Medulla oblongata (tissue), 1 donor: ENCODE results near the gene PRTG.
"Not testable (repeated sequence)": the region's sequence is repeated elsewhere in the genome, so short reads cannot be mapped to it uniquely, and the experiment has no call there.

Experiments used
- DNase-seq: peaks from one replicate; pipeline ENCODE4 v3.0.0-alpha.2; 2015; ENCODE audit errors: extremely low spot score

Gene PRTG

GRCh38 chr15:55743729-55744655 lies 1.0 kb upstream of the PRTG start:
- peak; percentile 13 for DNase-seq

DNA sequence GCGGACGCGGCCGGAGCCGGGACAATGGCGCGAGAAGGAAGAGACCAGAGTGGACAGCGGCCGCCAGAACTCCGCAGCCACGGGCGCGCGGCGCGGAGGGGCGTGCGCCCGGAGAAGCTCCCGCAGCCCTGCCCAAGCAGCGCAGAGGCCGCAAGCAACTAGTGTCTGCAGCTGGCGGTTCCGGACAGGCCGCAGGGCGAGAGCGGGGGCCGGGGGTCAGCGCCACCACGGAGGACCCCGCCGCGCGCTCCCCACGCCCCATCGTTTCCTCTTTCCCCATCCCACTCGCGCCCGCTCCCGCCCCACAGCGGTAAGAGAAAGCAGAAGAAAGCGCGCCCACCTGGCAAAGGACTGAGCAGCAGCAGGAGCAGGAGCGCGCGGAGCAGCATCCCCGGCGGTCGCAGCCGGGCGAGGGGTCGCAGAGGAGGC lies 440 bp downstream of the PRTG start:
- peak; percentile 25 for DNase-seq

DNA sequence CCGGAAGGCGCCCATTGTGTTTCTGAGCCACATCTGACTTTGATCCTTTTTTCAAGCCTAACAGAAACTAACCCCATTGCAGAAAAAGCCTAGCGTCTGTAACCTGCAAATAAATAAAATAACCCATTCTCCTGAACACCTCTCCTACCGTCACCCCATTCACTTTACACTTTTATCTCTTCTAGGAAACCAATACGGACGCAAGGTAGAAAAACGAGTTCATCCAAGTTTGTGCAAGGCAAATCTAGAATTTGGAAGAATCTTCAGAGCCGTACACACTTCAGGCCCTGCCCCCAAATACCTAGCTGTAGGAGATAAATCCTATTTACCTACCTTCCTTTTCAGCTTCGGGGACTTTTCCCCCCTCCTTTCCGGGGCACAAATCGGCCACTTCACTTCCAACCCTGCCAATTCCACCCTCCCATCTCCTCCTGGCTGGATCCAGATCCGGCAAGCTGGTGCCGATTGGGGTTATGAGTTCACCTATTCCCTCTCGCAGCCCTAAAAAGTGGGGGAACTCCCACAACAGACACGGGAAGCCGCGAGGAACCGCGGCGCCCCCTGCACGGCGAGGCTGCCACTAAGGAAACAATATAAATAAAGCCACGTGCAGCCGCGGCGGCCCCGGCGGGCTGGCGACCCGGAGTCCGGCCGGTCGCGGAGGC lies 987 bp downstream of the PRTG start:
- DNase-seq = peak; percentile 48

GRCh38 chr15:55740981-55741832 lies 1.7 kb downstream of the PRTG start:
- DNase-seq = no peak

GRCh38 chr15:55740359-55740878 lies 2.5 kb downstream of the PRTG start:
- no peak for DNase-seq

GRCh38 chr15:55739641-55740040 lies 3.3 kb downstream of the PRTG start:
- no peak for DNase-seq

DNA sequence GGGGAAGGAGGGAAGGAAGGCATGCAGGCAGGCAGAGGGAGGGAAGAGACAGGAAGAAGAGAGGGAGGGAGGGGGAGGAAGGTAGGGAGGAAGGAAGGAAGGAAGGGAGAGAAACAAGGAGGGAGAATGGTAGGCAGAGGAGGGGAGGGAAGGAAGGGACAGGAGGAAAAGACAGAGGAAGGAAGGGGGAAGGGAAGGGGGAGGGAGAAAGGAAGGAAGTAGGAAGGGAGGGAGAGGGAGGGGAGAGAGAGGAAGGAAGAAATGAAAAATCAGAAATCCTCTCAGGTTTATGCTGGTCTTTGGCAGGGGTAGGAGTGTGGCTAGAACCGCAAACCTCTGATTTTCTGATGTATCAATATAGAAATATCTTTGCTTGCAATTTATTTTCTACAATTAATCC lies 4.2 kb downstream of the PRTG start:
- DNase-seq = no peak

DNA sequence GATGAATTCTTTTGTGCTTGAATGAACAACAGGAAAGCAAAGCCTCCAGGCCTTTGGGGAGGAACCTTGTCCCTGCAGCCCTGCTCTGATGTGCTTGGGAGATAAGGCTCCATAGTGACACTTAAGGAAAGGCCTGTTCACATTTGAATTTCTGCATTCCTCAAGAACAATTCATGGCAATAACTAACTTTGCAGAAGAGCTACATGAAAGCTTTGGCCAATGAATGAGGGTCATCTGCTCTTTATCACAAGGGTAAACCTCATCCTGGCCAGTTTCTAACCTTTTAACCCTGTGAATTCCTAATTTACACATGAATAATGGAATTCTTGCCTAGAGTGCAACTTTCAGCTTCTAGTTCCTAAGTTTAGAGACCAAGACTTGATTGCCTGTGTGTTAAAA lies 5.6 kb downstream of the PRTG start:
- DNase-seq = no peak

GRCh38 chr15:55736756-55737155 lies 6.2 kb downstream of the PRTG start:
- no peak for DNase-seq

DNA sequence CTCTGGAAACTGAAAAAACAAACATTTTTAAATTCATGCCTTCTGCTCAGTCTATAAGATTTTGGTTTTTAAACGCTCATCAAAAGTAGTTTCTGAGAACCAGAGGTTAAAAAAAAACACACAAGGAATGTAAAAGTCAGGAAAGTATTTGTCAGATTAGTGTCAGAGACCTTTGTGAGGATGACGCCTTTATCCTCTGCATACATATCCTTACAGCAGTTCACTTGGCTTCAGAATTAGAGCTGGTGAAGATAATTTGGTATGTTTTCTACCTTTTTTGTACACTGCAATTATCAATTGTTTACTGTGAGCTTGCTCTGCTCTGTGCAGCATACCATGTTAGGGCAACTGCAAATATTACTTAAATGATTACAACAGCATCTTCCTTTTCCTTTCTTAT lies 8.3 kb downstream of the PRTG start:
- no peak for DNase-seq

DNA sequence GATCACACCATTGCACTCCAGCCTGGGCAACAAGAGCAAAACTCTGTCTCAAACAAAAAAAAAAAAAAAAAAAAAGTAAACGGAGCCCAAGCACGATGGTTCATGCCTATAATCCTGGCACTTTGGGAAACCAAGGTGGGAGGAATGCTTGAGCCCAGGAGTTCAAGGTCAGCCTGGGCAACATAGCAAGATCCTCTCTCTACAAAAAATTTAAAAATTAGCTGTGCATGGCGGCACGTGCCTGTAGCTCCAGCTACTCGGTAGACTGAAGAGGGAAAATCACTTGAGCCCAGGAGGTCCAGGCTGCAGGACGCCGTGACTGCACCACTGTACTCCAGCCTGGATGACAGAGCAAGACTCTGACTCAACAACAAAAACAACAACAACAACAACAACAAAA lies 9.5 kb downstream of the PRTG start:
- not testable (repeated sequence) for DNase-seq

GRCh38 chr15:55721554-55722185 lies 21.3 kb downstream of the PRTG start:
- no peak for DNase-seq

- no peak for DNase-seq
These were observed 27.4 kb downstream of the PRTG start for GRCh38 chr15:55715355-55716076.

DNA sequence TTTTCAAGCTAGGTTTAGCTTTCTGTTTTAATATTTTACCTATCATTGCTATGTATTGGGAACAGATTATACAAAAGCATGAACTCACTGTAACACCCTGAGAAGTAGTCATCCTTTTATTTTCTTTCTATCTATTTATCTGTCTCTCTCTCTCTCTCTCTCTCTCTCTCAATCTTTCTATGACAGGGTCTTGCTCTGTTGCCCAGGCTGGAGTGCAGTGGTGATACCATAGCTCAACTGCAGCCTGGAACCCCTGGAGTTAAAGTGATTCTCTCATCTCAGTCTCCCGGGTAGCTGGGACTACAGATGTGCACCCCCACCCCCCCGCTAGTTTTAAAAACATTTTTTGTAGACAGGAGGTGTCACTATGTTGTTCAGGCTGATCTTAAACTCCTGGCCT lies 28.9 kb downstream of the PRTG start:
- DNase-seq = no peak

GRCh38 chr15:55712363-55712762 lies 30.6 kb downstream of the PRTG start:
- no peak for DNase-seq

- DNase-seq = no peak
These were observed 32.7 kb downstream of the PRTG start for GRCh38 chr15:55710286-55710685.

DNA sequence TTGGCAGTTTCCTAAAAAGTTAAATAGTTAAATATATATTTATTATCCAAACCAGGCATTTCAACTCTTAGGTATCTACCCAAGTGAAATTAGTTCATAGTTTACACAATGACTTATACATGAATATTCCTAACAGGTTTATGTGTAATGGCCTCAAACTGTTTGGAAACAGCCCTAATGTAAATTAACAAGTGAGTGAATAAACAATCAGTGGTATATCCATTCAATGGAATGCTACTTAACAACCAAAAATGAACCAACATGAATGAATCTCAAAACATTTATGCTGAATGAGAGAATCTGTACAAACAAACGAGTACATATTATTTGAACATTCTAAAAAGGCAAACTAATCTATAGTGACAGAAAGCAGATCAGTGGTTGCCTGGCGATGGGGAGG lies 33.5 kb downstream of the PRTG start:
- no peak for DNase-seq

DNA sequence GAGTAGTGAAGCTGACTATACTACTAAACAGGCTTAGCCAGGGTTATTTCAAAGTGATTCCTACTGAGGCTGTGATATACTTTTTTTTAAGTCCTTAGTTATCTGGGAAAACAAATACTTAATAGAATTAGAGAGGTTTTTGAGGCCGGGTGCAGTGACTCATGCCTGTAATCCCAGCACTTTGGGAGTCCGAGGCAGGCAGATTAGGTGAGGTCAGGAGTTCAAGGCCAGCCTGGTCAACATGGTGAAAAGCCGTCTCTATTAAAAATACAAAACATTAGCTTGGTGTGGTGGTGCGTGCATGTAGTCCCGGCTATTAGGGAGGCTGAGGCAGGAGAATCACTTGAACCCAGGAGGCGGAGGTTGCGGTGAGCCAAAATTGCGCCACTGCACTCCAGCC lies 34.2 kb downstream of the PRTG start:
- DNase-seq = no peak

GRCh38 chr15:55707951-55708350 lies 35.0 kb downstream of the PRTG start:
- no peak for DNase-seq

DNA sequence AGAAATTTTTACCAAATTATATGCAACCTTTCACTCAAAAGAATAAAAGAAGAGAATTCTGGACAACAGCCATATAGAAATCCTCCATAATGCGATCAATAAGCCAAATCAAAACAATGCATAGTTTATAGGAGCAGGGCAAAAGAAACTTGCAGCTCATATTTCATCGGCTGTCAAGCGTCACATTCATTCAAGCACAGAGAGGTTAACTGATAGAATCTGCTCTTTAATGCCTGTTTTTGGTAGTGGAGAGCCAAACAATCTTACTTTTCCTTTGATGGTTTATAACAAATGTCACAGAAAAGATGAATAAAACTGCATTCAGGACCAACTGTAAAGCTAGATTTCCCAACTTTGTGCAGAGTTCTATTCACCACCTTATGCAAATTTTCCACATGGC lies 35.4 kb downstream of the PRTG start:
- DNase-seq = no peak

- no peak for DNase-seq
These were observed 39.1 kb downstream of the PRTG start for GRCh38 chr15:55703873-55704301.
